HG03432 (cell line): ENCODE measurements around the gene SKA3.
"Not testable (repeated sequence)": the region's sequence is repeated elsewhere in the genome, so short reads cannot be mapped to it uniquely, and the experiment has no call there.

Experiments
- ATAC-seq: cut with Tn5 transposase; IDR thresholded peaks from one replicate; pipeline ENCODE4 v1.9.1; 2021; ENCODE audit warnings: mild to moderate bottlenecking, moderate library complexity; ENCODE audit not compliant: unreplicated experiment

The SKA3 gene

GRCh38 chr13:21173767-21174166 is 2.6 kb downstream of the SKA3 start:
- not testable (repeated sequence) for ATAC-seq

GRCh38 chr13:21171420-21171819 is 4.9 kb downstream of the SKA3 start:
- no peak for ATAC-seq

- not testable (repeated sequence) for ATAC-seq
Observed at GRCh38 chr13:21165606-21166005, 10.7 kb downstream of the SKA3 start.

- ATAC-seq, result no peak
Observed at GRCh38 chr13:21164631-21165030, 11.7 kb downstream of the SKA3 start.

- ATAC-seq, result no peak
Observed at GRCh38 chr13:21152251-21152899, 24.0 kb downstream of the SKA3 start.

- ATAC-seq, result no peak
Observed at GRCh38 chr13:21150013-21150412, 26.3 kb downstream of the SKA3 start.

GRCh38 chr13:21149568-21149967 is 26.8 kb downstream of the SKA3 start:
- ATAC-seq, result no peak

GRCh38 chr13:21148557-21149258 is 27.6 kb downstream of the SKA3 start:
- no peak for ATAC-seq

GRCh38 chr13:21147827-21148226 is 28.5 kb downstream of the SKA3 start:
- no peak for ATAC-seq

- ATAC-seq, result no peak
Observed at GRCh38 chr13:21142766-21143165, 33.6 kb downstream of the SKA3 start.

GRCh38 chr13:21139374-21139773 is 37.0 kb downstream of the SKA3 start:
- ATAC-seq, result no peak

- ATAC-seq, result no peak
Observed at GRCh38 chr13:21138561-21138960, 37.8 kb downstream of the SKA3 start.

- ATAC-seq, result no peak
Observed at GRCh38 chr13:21137696-21138095, 38.7 kb downstream of the SKA3 start.

GRCh38 chr13:21135833-21136232 is 40.5 kb downstream of the SKA3 start:
- not testable (repeated sequence) for ATAC-seq

GRCh38 chr13:21134475-21134874 is 41.9 kb downstream of the SKA3 start:
- no peak for ATAC-seq

- ATAC-seq, result no peak
Observed at GRCh38 chr13:21133077-21133476, 43.3 kb downstream of the SKA3 start.

GRCh38 chr13:21130116-21130515 is 46.2 kb downstream of the SKA3 start:
- no peak for ATAC-seq

GRCh38 chr13:21124852-21125251 is 51.5 kb downstream of the SKA3 start:
- no peak for ATAC-seq

- ATAC-seq, result no peak
Observed at GRCh38 chr13:21123956-21124355, 52.4 kb downstream of the SKA3 start.

- no peak for ATAC-seq
Observed at GRCh38 chr13:21121616-21122015, 54.7 kb downstream of the SKA3 start.

GRCh38 chr13:21120191-21120590 is 56.2 kb downstream of the SKA3 start:
- ATAC-seq, result no peak

GRCh38 chr13:21119526-21119925 is 56.8 kb downstream of the SKA3 start:
- no peak for ATAC-seq

GRCh38 chr13:21118180-21118579 is 58.2 kb downstream of the SKA3 start:
- ATAC-seq, result no peak
